Measurements from ENCODE around the gene TTC16.

DNA sequence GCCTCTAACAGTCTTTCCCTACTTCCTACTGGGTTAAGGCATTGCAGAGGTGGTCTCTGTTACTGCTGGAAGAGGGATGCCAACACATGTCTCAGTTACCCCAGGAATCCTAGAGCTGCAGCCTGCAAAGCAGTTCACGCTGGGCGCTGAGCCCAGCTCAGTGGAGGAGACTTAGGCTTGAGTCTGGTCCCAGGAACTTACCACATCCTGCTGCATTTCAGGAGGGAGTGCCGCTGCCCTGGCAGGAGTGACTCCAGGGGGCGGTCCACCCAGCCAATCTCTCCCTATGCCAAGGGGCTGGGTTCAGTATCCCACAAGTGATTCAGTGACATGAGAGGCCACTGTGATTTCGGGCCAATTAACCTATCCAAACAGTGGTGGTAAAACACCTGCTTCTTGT, 7.6 kb downstream of the TTC16 start:
- TF ChIP-seq, protein P1, sequence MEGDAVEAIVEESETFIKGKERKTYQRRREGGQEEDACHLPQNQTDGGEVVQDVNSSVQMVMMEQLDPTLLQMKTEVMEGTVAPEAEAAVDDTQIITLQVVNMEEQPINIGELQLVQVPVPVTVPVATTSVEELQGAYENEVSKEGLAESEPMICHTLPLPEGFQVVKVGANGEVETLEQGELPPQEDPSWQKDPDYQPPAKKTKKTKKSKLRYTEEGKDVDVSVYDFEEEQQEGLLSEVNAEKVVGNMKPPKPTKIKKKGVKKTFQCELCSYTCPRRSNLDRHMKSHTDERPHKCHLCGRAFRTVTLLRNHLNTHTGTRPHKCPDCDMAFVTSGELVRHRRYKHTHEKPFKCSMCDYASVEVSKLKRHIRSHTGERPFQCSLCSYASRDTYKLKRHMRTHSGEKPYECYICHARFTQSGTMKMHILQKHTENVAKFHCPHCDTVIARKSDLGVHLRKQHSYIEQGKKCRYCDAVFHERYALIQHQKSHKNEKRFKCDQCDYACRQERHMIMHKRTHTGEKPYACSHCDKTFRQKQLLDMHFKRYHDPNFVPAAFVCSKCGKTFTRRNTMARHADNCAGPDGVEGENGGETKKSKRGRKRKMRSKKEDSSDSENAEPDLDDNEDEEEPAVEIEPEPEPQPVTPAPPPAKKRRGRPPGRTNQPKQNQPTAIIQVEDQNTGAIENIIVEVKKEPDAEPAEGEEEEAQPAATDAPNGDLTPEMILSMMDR (IDR thresholded peaks at IDR 0.05), result no peak
- no peak for TF ChIP-seq NFE2L1 (CRISPR knock-in tag; IDR thresholded peaks at IDR 0.05)
